B cell (primary cell): ENCODE data around the gene USH2A.

ENCODE experiments used
- CTCF ChIP-seq: fragments of 200-600 bp; IDR thresholded peaks from one replicate; pipeline ENCODE4 v1.8.0; 2022; ENCODE audit warnings: antibody characterized with exemption, mild to moderate bottlenecking
- EZH2 ChIP-seq: IDR thresholded peaks from 2 replicates; pipeline ENCODE4 v1.6.1; 2012; ENCODE audit warnings: borderline replicate concordance, low read depth, mild to moderate bottlenecking, moderate library complexity, low read length; ENCODE audit not compliant: insufficient read depth, poor library complexity, severe bottlenecking

- TF ChIP-seq CTCF (no peak), EZH2 (no peak)
These were observed 245.0 kb downstream of the USH2A start for GRCh38 chr1:216178281-216178680.
